ENCODE measurements around the gene ARRDC5.

GRCh38 chr19:4908360-4908759 lies 5.7 kb upstream of the ARRDC5 start:
- TF ChIP-seq, protein P1, sequence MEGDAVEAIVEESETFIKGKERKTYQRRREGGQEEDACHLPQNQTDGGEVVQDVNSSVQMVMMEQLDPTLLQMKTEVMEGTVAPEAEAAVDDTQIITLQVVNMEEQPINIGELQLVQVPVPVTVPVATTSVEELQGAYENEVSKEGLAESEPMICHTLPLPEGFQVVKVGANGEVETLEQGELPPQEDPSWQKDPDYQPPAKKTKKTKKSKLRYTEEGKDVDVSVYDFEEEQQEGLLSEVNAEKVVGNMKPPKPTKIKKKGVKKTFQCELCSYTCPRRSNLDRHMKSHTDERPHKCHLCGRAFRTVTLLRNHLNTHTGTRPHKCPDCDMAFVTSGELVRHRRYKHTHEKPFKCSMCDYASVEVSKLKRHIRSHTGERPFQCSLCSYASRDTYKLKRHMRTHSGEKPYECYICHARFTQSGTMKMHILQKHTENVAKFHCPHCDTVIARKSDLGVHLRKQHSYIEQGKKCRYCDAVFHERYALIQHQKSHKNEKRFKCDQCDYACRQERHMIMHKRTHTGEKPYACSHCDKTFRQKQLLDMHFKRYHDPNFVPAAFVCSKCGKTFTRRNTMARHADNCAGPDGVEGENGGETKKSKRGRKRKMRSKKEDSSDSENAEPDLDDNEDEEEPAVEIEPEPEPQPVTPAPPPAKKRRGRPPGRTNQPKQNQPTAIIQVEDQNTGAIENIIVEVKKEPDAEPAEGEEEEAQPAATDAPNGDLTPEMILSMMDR (IDR thresholded peaks at IDR 0.05; ENCODE audit: low read length), result no peak
- no peak for TF ChIP-seq EZH2phosphoT487 (IDR thresholded peaks at IDR 0.05; ENCODE audit: low read length)
